Osteoblast (primary cell): Measurements from ENCODE around the gene SPINK8. TPM values are rescaled to one million over a fixed set of nuclear protein-coding genes. Genes with fewer than 3 reads are reported as not detected.
A peak's percentile ranks its signal among the peaks of the same experiment; 100 is the strongest.
"Not testable (repeated sequence)": the region's sequence is repeated elsewhere in the genome, so short reads cannot be mapped to it uniquely, and the experiment has no call there.

Experiments
- DNase-seq: peaks from one replicate; pipeline ENCODE4 v3.0.0; 2011; ENCODE audit warnings: low spot score, mixed read lengths; ENCODE audit not compliant: insufficient read length; ENCODE audit errors: missing footprints
- H2AFZ ChIP-seq: 2 replicates; pipeline ENCODE4 v1.6.0; 2011; ENCODE audit warnings: mild to moderate bottlenecking, low read length
- H3K27ac ChIP-seq: 2 replicates; pipeline ENCODE4 v1.5.1; 2011; ENCODE audit warnings: mild to moderate bottlenecking, low read depth, low read length, moderate library complexity
- H3K27me3 ChIP-seq: 2 replicates; pipeline ENCODE4 v1.6.0; 2012; ENCODE audit warnings: mild to moderate bottlenecking, control low read depth, inconsistent platforms, low read length, moderate library complexity; ENCODE audit not compliant: insufficient read depth
- H3K36me3 ChIP-seq: 2 replicates; pipeline ENCODE4 v1.5.1; 2011; ENCODE audit warnings: mild to moderate bottlenecking, low read length, control low read depth, moderate library complexity; ENCODE audit not compliant: insufficient read depth
- H3K4me1 ChIP-seq: 2 replicates; pipeline ENCODE4 v1.5.1; 2011; ENCODE audit warnings: mild to moderate bottlenecking, low read length, control low read depth, moderate library complexity; ENCODE audit not compliant: insufficient read depth
- H3K4me2 ChIP-seq: 2 replicates; pipeline ENCODE4 v1.6.0; 2011; ENCODE audit warnings: mild to moderate bottlenecking, low read length; ENCODE audit not compliant: insufficient read depth
- H3K4me3 ChIP-seq: fragments of 200-600 bp; sonication (generic); 3 replicates; pipeline ENCODE4 v1.5.1; 2012; ENCODE audit warnings: mild to moderate bottlenecking, low read length, inconsistent platforms; ENCODE audit not compliant: insufficient read depth
- H3K79me2 ChIP-seq: 2 replicates; pipeline ENCODE4 v1.6.0; 2012; ENCODE audit warnings: mild to moderate bottlenecking, low read length, control low read depth, inconsistent platforms; ENCODE audit not compliant: insufficient read depth
- H3K9me3 ChIP-seq: 2 replicates; pipeline ENCODE4 v1.5.1; 2011; ENCODE audit warnings: low read depth, low read length, control low read depth
- H4K20me1 ChIP-seq: 2 replicates; pipeline ENCODE4 v1.6.0; 2012; ENCODE audit warnings: mild to moderate bottlenecking, low read length, control low read depth; ENCODE audit not compliant: insufficient read depth
- total RNA-seq: library from RNA; depleted of rRNA; stranded (reverse); fragments of >200 nt; gene quantifications from 2 replicates; pipeline ENCODE4 v1.2.3, GENCODE V29; 2012
- TF ChIP-seq, protein P1 (sequence below): IDR thresholded peaks from 2 replicates; pipeline ENCODE4 v1.5.1; 2011; ENCODE audit warnings: mild to moderate bottlenecking, low read depth, low read length, moderate library complexity; ENCODE audit errors: extremely low read depth

Gene SPINK8
- total RNA-seq, 1 donor: not detected

DNA sequence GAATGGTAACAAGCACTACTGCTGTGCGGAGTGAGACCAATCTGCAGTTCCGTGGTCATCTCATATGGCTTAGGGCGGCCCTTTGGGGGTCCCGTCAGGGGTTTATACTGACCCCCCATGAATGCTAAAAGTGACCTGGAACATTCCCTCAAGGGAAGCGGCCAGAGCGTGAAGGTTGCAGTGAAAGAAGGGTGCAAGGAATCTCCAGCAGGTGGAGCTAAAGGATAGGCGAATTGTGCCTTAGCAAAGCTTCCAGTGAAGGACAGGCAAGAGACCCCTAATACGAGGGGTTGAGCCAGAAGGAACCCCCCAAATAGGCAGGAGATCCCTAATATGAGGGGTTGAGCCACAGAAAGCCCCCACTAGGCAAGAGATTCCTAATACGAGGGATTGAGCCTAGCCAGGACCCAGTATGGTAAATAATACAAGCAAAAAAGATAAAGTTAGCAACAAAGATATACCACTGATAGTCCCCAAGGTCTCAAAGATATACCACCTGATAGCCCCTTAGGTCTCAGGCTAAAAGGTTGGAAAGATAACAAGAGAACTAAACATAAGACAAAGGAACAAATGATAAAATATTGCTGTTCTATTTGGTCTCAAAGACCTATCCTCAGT lies 59.8 kb downstream of the SPINK8 start:
- DNase-seq: peak; percentile 93
- no peak overlapping the region for H3K4me2 ChIP-seq
- H2AFZ ChIP-seq: no peak overlapping the region
- H3K4me1 ChIP-seq: no peaks in the 10 kb centered on the region
- no peak overlapping the region for H3K4me3 ChIP-seq
- H3K9me3 ChIP-seq: no peaks in the 10 kb centered on the region
- peaks cover 3% of the 10 kb centered on the region for H3K27me3 ChIP-seq
- no peak overlapping the region for H3K27ac ChIP-seq
- H3K36me3 ChIP-seq: no peaks in the 10 kb centered on the region
- H3K79me2 ChIP-seq: no peaks in the 10 kb centered on the region
- TF ChIP-seq, protein P1, sequence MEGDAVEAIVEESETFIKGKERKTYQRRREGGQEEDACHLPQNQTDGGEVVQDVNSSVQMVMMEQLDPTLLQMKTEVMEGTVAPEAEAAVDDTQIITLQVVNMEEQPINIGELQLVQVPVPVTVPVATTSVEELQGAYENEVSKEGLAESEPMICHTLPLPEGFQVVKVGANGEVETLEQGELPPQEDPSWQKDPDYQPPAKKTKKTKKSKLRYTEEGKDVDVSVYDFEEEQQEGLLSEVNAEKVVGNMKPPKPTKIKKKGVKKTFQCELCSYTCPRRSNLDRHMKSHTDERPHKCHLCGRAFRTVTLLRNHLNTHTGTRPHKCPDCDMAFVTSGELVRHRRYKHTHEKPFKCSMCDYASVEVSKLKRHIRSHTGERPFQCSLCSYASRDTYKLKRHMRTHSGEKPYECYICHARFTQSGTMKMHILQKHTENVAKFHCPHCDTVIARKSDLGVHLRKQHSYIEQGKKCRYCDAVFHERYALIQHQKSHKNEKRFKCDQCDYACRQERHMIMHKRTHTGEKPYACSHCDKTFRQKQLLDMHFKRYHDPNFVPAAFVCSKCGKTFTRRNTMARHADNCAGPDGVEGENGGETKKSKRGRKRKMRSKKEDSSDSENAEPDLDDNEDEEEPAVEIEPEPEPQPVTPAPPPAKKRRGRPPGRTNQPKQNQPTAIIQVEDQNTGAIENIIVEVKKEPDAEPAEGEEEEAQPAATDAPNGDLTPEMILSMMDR: peak; percentile 87
- H4K20me1 ChIP-seq: no peaks in the 10 kb centered on the region

DNA sequence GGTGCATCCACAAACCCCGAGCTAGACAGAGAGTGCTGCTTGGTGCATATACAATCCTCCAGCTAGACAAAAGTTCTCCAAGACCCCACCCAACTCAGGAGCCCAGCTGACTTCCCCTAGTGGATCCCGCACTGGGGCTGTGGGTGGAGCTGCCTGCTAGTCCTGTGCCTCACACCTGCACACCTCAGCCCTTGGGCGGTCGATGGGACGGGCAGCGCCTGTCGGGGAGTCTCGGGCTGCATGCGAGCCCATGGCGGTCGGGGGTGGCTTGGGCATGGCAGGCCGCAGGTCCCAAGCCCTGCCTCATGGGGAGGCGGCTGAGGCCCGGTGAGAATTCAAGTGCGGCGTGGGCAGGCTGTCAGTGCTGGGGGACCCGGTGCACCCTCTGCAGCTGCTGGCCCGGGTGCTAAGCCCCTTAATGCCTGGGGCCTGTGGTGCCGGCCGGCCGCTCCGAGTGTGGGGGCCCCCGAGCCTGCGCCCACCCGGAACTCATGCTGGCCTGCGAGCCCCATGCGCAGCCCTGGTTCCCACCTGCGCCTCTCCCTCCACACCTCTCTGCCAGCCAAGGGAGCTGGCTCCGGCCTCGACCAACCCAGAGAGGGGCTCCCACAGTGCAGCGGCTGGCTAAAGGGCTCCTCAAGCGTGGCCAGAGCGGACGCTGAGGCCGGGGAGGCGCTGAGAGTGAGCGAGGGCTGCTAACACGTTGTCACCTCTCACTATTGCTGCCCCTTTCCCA lies 61.5 kb downstream of the SPINK8 start:
- no peak overlapping the region for H3K27ac ChIP-seq
- no peak overlapping the region for H2AFZ ChIP-seq
- no peaks in the 10 kb centered on the region for H3K4me1 ChIP-seq
- no peaks in the 10 kb centered on the region for H3K79me2 ChIP-seq
- H3K4me2 ChIP-seq: no peak overlapping the region
- H3K36me3 ChIP-seq: no peaks in the 10 kb centered on the region
- H3K4me3 ChIP-seq: no peak overlapping the region
- TF ChIP-seq, protein P1: no peak
- peaks cover 3% of the 10 kb centered on the region for H3K27me3 ChIP-seq
- no peaks in the 10 kb centered on the region for H3K9me3 ChIP-seq
- DNase-seq: no peak
- H4K20me1 ChIP-seq: no peaks in the 10 kb centered on the region

DNA sequence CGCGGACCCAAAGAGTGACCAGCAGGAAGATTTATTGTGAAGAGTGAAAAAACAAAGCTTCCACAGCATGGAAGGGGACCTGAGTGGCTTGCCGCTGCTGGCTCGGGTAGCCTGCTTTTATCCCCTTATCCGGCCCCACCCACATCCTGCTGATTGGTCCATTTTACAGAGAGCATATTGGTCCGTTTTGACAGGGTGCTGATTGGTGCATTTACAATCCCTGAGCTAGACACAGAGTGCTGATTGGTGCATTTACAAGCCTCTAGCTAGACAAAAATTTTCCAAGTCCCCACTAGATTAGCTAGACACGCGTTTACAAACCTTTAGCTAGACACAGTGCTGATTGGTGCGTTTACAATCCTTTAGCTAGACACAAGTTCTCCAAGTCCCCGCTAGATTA lies 62.2 kb downstream of the SPINK8 start:
- not testable (repeated sequence) for H3K9me3 ChIP-seq, H3K4me3 ChIP-seq, DNase-seq, H3K4me2 ChIP-seq, H3K4me1 ChIP-seq, H4K20me1 ChIP-seq, H3K79me2 ChIP-seq, H3K27me3 ChIP-seq, H3K27ac ChIP-seq, H3K36me3 ChIP-seq, H2AFZ ChIP-seq

DNA sequence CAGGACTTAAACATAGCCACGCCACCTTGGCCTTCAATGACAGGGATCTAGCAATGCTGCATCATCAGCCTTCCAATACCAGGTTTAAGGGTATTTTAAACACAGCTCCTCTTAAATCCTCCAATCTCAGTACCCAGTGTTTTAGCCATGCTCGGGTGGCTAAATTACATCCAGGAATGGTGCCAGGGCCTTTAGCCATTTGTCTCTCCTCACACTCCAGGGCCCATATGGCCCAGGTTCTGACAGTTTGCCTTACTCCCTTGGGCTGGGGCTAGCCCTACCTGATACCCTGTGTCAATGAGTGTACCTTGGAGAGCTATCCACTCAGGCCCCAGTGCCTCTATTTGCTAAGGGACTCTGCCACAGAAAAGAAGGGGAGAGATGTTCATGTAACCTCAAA lies 63.2 kb downstream of the SPINK8 start:
- Histone ChIP-seq H2AFZ (no peak overlapping the region), H3K36me3 (no peaks in the 10 kb centered on the region), H3K4me3 (no peak overlapping the region), H3K27ac (no peak overlapping the region), H4K20me1 (no peaks in the 10 kb centered on the region), H3K9me3 (no peaks in the 10 kb centered on the region), H3K4me1 (no peaks in the 10 kb centered on the region), H3K79me2 (no peaks in the 10 kb centered on the region), H3K4me2 (no peak overlapping the region), H3K27me3 (peaks cover 3% of the 10 kb centered on the region)
- TF ChIP-seq, protein P1: no peak
- no peak for DNase-seq
